Activated CD4-positive, alpha-beta memory T cell treated with anti-CD3 and anti-CD28 coated beads, Interleukin-2, amount 10 ng/mL, durations not matched to agents 7 days and 5 days (primary cell): ENCODE results near the gene TMEM52B. TPM values are rescaled to one million over a fixed set of nuclear protein-coding genes. Genes with fewer than 3 reads are reported as not detected.

Experiments used
- CTCF ChIA-PET: fragments of 350-600 bp; sonication (Branson Sonifier 250); formaldehyde crosslinking; loops from one replicate; lab custom pipeline; 2021; ENCODE audit warnings: antibody characterized with exemption, inconsistent platforms; lab: Charles Lee
- POLR2A ChIA-PET: fragments of 350-600 bp; sonication (Branson Sonifier 250); formaldehyde crosslinking; loops from one replicate; lab custom pipeline; 2021; ENCODE audit warnings: antibody characterized with exemption; lab: Charles Lee
- DNase-seq: peaks from one replicate; pipeline ENCODE4 v3.0.0-alpha.2; 2020
- H3K27ac Mint-ChIP-seq: one replicate; pipeline ENCODE4 v1.8.0; 2021; ENCODE audit warnings: mild to moderate bottlenecking, mixed read lengths
- H3K27me3 Mint-ChIP-seq: one replicate; pipeline ENCODE4 v1.8.0; 2021; ENCODE audit warnings: mixed read lengths
- H3K36me3 Mint-ChIP-seq: one replicate; pipeline ENCODE4 v1.8.0; 2021; ENCODE audit warnings: low read depth, mixed read lengths
- H3K4me1 Mint-ChIP-seq: one replicate; pipeline ENCODE4 v1.8.0; 2021; ENCODE audit warnings: mixed read lengths
- H3K4me3 Mint-ChIP-seq: one replicate; pipeline ENCODE4 v1.8.0; 2021; ENCODE audit warnings: mild to moderate bottlenecking, mixed read lengths
- H3K9me3 Mint-ChIP-seq: one replicate; pipeline ENCODE4 v1.8.0; 2021; ENCODE audit warnings: mixed read lengths
- total RNA-seq, 2 experiments: library from RNA; stranded (reverse); gene quantifications; one replicate each; pipeline ENCODE4 v1.2.3, GENCODE V29; 2021

Gene TMEM52B
- total RNA-seq, 2 experiments from 2014 or later: not detected

DNA sequence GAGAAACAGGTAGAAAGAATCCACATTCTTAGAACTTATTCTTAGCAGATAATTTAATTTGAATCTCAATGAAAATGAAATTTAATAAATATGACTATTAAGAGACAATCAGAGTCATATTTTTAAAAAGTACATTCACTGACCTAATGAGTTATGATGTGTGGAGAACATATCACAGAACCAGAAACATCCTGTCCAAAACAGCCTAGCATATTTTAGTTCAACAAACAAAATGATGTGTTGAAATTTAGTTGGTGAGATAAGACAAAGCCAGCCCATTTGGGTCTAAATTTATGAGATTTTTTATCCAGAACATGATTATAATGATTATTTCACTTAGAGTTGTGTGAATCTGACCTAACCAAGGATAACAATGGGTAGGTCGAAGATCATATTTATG lies 59.7 kb downstream of the TMEM52B start:
- Mint-ChIP-seq H3K27ac (no peak overlapping the region), H3K4me1 (peaks cover 5% of the 10 kb centered on the region), H3K9me3 (peaks cover 15% of the 10 kb centered on the region), H3K4me3 (no peak overlapping the region), H3K36me3 (peaks cover 6% of the 10 kb centered on the region), H3K27me3 (peaks cover 24% of the 10 kb centered on the region)
- no peak for DNase-seq
- ChIA-PET CTCF (interaction anchor here (0.7 kb wide), 1 partner anchor 1138 kb away, joined by 4 read pairs; no protein-coding TSS in a partner anchor), POLR2A (no interaction called here)

- DNase-seq: no peak
- CTCF ChIA-PET: no interaction called here
- Mint-ChIP-seq H3K4me3 (no peak overlapping the region), H3K9me3 (no peaks in the 10 kb centered on the region), H3K36me3 (no peaks in the 10 kb centered on the region), H3K27me3 (peaks cover 29% of the 10 kb centered on the region), H3K4me1 (peaks cover 11% of the 10 kb centered on the region), H3K27ac (no peak overlapping the region)
- POLR2A ChIA-PET: no interaction called here
Observed at GRCh38 chr12:10241290-10241689, 62.5 kb downstream of the TMEM52B start.

Other genes with a start within 250 kb of the TMEM52B start
- not detected for gene CLEC2A, start 246.7 kb upstream of the TMEM52B start, total RNA-seq
- gene CLEC12A, start 207.6 kb upstream of the TMEM52B start, total RNA-seq: under 1 TPM; 0.60 to 0.65 TPM
- not detected for gene CLEC1B, start 179.9 kb upstream of the TMEM52B start, total RNA-seq
- not detected for gene CLEC12B, start 168.4 kb upstream of the TMEM52B start, total RNA-seq
- gene CLEC9A, start 148.3 kb upstream of the TMEM52B start, total RNA-seq: not detected
- gene CLEC1A, start 80.0 kb upstream of the TMEM52B start, total RNA-seq: not detected
- gene CLEC7A, start 48.8 kb upstream of the TMEM52B start, total RNA-seq: not detected
- gene OLR1, start 6.9 kb upstream of the TMEM52B start, total RNA-seq: not detected
- 10 to 100 TPM; 13.1 to 14.0 TPM for gene GABARAPL1, start 33.8 kb downstream of the TMEM52B start, total RNA-seq
- 1 to 10 TPM in 1 of 2 experiments, under 1 TPM in 1; 0.65 to 1.1 TPM for gene KLRD1, start 128.8 kb downstream of the TMEM52B start, total RNA-seq
- under 1 TPM; 0.43 to 0.93 TPM for gene KLRK1, start 211.0 kb downstream of the TMEM52B start, total RNA-seq
- not detected for gene KLRC4, start 230.7 kb downstream of the TMEM52B start, total RNA-seq
- not detected for gene KLRC3, start 241.6 kb downstream of the TMEM52B start, total RNA-seq